Activated CD4-positive, alpha-beta T cell treated with anti-CD3 and anti-CD28 coated beads for 36 hours (primary cell): ENCODE results near the gene C1orf115. TPM values are rescaled to one million over a fixed set of nuclear protein-coding genes. Genes with fewer than 3 reads are reported as not detected.

Experiments
- ATAC-seq: fragments of 200-7000 bp; cut with Tn5 transposase; one replicate; pipeline ENCODE4 v1.10.0; 2021; ENCODE audit warnings: mild to moderate bottlenecking, moderate library complexity
- CTCF ChIA-PET: fragments of 350-600 bp; sonication (Branson Sonifier 250); formaldehyde crosslinking; loops from one replicate; lab custom pipeline; 2021; ENCODE audit warnings: antibody characterized with exemption; lab: Charles Lee
- POLR2A ChIA-PET: fragments of 350-600 bp; sonication (Branson Sonifier 250); formaldehyde crosslinking; loops from one replicate; lab custom pipeline; 2021; ENCODE audit warnings: antibody characterized with exemption, inconsistent platforms; lab: Charles Lee
- DNase-seq: peaks from one replicate; pipeline ENCODE4 v3.0.0-alpha.2; 2020
- H3K27ac Mint-ChIP-seq: one replicate; pipeline ENCODE4 v1.8.0; 2021; ENCODE audit warnings: mixed read lengths
- H3K27me3 Mint-ChIP-seq: one replicate; pipeline ENCODE4 v1.8.0; 2021; ENCODE audit warnings: mixed read lengths
- H3K36me3 Mint-ChIP-seq: one replicate; pipeline ENCODE4 v1.8.0; 2021; ENCODE audit warnings: low read depth, mixed read lengths
- H3K4me1 Mint-ChIP-seq: one replicate; pipeline ENCODE4 v1.8.0; 2021; ENCODE audit warnings: mixed read lengths
- H3K4me3 Mint-ChIP-seq: one replicate; pipeline ENCODE4 v1.8.0; 2021; ENCODE audit warnings: mild to moderate bottlenecking, moderate library complexity, mixed read lengths
- H3K9me3 Mint-ChIP-seq: one replicate; pipeline ENCODE4 v1.8.0; 2021; ENCODE audit warnings: low read depth, mixed read lengths
- intact Hi-C, 2 experiments: fragments of 100-400 bp; cut with DNase I in 1 of 2; cut with micrococcal nuclease in 1 of 2; formaldehyde crosslinking; loops; one replicate each; pipeline versions ENCODE4 v1.14.2 to v1.15.1; 2022 to 2024; cut with DNase I, micrococcal nuclease
- total RNA-seq, 2 experiments: library from RNA; stranded (reverse); gene quantifications; one replicate each; pipeline ENCODE4 v1.2.3, GENCODE V29; 2021

Gene C1orf115
- total RNA-seq, 2 experiments from 2014 or later = 0.63 to 0.78 TPM

- Mint-ChIP-seq H3K36me3 (no peaks in the 10 kb centered on the region), H3K9me3 (no peaks in the 10 kb centered on the region), H3K4me1 (no peaks in the 10 kb centered on the region), H3K27ac (no peak overlapping the region), H3K27me3 (peaks cover 9% of the 10 kb centered on the region), H3K4me3 (no peak overlapping the region)
- ATAC-seq (no peak), DNase-seq (no peak)
- CTCF ChIA-PET = interaction anchor here (0.6 kb wide), 1 partner anchor 1347 kb away, joined by 3 read pairs; no protein-coding TSS in a partner anchor
- intact Hi-C loops = no loop called here
- POLR2A ChIA-PET = interaction anchor here (0.6 kb wide), 1 partner anchor 399 kb away, joined by 3 read pairs; no protein-coding TSS in a partner anchor
These were observed 5.3 kb downstream of the C1orf115 start for GRCh38 chr1:220695426-220695825.

GRCh38 chr1:220696226-220696862 lies 6.2 kb downstream of the C1orf115 start:
- no peaks in the 10 kb centered on the region for H3K36me3 Mint-ChIP-seq
- H3K27me3 Mint-ChIP-seq = peaks cover 8% of the 10 kb centered on the region
- ChIA-PET CTCF (no interaction called here), POLR2A (interaction anchor here (0.6 kb wide), 1 partner anchor 400 kb away, joined by 3 read pairs; no protein-coding TSS in a partner anchor)
- H3K9me3 Mint-ChIP-seq = no peaks in the 10 kb centered on the region
- DNase-seq = no peak
- H3K4me1 Mint-ChIP-seq = no peaks in the 10 kb centered on the region
- no peak for ATAC-seq
- no peak overlapping the region for H3K27ac Mint-ChIP-seq
- H3K4me3 Mint-ChIP-seq = no peak overlapping the region
- intact Hi-C loops = no loop called here

- intact Hi-C loops = no loop called here
- Mint-ChIP-seq H3K27me3 (peaks cover 8% of the 10 kb centered on the region), H3K9me3 (no peaks in the 10 kb centered on the region), H3K36me3 (no peaks in the 10 kb centered on the region), H3K4me1 (no peaks in the 10 kb centered on the region), H3K27ac (no peak overlapping the region), H3K4me3 (no peak overlapping the region)
- ChIA-PET POLR2A (no interaction called here), CTCF (no interaction called here)
- ATAC-seq (no peak), DNase-seq (no peak)
These were observed 6.7 kb downstream of the C1orf115 start for GRCh38 chr1:220696863-220697231.

- no peaks in the 10 kb centered on the region for H3K36me3 Mint-ChIP-seq
- peaks cover 13% of the 10 kb centered on the region for H3K27me3 Mint-ChIP-seq
- ATAC-seq (no peak), DNase-seq (no peak)
- H3K9me3 Mint-ChIP-seq = no peaks in the 10 kb centered on the region
- intact Hi-C loops = no loop called here
- H3K27ac Mint-ChIP-seq = no peak overlapping the region
- no peaks in the 10 kb centered on the region for H3K4me1 Mint-ChIP-seq
- CTCF ChIA-PET = no interaction called here
- POLR2A ChIA-PET = no interaction called here
- H3K4me3 Mint-ChIP-seq = no peak overlapping the region
These were observed 7.2 kb downstream of the C1orf115 start for GRCh38 chr1:220697326-220697725.

- H3K27ac Mint-ChIP-seq = no peak overlapping the region
- POLR2A ChIA-PET = no interaction called here
- intact Hi-C loops = no loop called here
- ATAC-seq (no peak), DNase-seq (no peak)
- no peaks in the 10 kb centered on the region for H3K9me3 Mint-ChIP-seq
- CTCF ChIA-PET = interaction anchor here (0.7 kb wide), 1 partner anchor 62 kb away, joined by 3 read pairs; no protein-coding TSS in a partner anchor
- peaks cover 12% of the 10 kb centered on the region for H3K27me3 Mint-ChIP-seq
- no peaks in the 10 kb centered on the region for H3K36me3 Mint-ChIP-seq
- no peak overlapping the region for H3K4me3 Mint-ChIP-seq
- no peaks in the 10 kb centered on the region for H3K4me1 Mint-ChIP-seq
These were observed 8.4 kb downstream of the C1orf115 start for GRCh38 chr1:220698607-220699016.

GRCh38 chr1:220699044-220699443 lies 8.9 kb downstream of the C1orf115 start:
- ATAC-seq (no peak), DNase-seq (no peak)
- H3K4me3 Mint-ChIP-seq = no peak overlapping the region
- ChIA-PET CTCF (interaction anchor here (1.2 kb wide), 1 partner anchor 34 kb away, joined by 5 read pairs; no protein-coding TSS in a partner anchor), POLR2A (no interaction called here)
- H3K36me3 Mint-ChIP-seq = no peaks in the 10 kb centered on the region
- no peak overlapping the region for H3K27ac Mint-ChIP-seq
- peaks cover 12% of the 10 kb centered on the region for H3K27me3 Mint-ChIP-seq
- intact Hi-C loops = no loop called here
- H3K4me1 Mint-ChIP-seq = no peaks in the 10 kb centered on the region
- H3K9me3 Mint-ChIP-seq = no peaks in the 10 kb centered on the region

GRCh38 chr1:220700556-220701179 lies 10.5 kb downstream of the C1orf115 start:
- POLR2A ChIA-PET = no interaction called here
- H3K4me1 Mint-ChIP-seq = no peaks in the 10 kb centered on the region
- H3K36me3 Mint-ChIP-seq = no peaks in the 10 kb centered on the region
- no peak overlapping the region for H3K4me3 Mint-ChIP-seq
- peaks cover 16% of the 10 kb centered on the region for H3K27me3 Mint-ChIP-seq
- H3K27ac Mint-ChIP-seq = no peak overlapping the region
- ATAC-seq = no peak
- intact Hi-C loops = no loop called here
- CTCF ChIA-PET = interaction anchor here (0.9 to 1.3 kb wide), 2 partner anchors 33 to 84 kb away, joined by 3 to 4 read pairs; no protein-coding TSS in a partner anchor
- DNase-seq = no peak
- H3K9me3 Mint-ChIP-seq = no peaks in the 10 kb centered on the region

GRCh38 chr1:220701974-220702373 lies 11.8 kb downstream of the C1orf115 start:
- no peaks in the 10 kb centered on the region for H3K36me3 Mint-ChIP-seq
- no peak for ATAC-seq
- H3K27ac Mint-ChIP-seq = no peak overlapping the region
- peaks cover 16% of the 10 kb centered on the region for H3K27me3 Mint-ChIP-seq
- ChIA-PET POLR2A (no interaction called here), CTCF (interaction anchor here (1.3 kb wide), 1 partner anchor 31 kb away, joined by 4 read pairs; no protein-coding TSS in a partner anchor)
- H3K4me1 Mint-ChIP-seq = no peaks in the 10 kb centered on the region
- no peak overlapping the region for H3K4me3 Mint-ChIP-seq
- H3K9me3 Mint-ChIP-seq = no peaks in the 10 kb centered on the region
- intact Hi-C loops = no loop called here
- no peak for DNase-seq

GRCh38 chr1:220702733-220703270 lies 12.6 kb downstream of the C1orf115 start:
- intact Hi-C loops = no loop called here
- POLR2A ChIA-PET = no interaction called here
- Mint-ChIP-seq H3K27me3 (peaks cover 16% of the 10 kb centered on the region), H3K36me3 (no peaks in the 10 kb centered on the region), H3K27ac (no peak overlapping the region), H3K4me3 (no peak overlapping the region), H3K9me3 (no peaks in the 10 kb centered on the region), H3K4me1 (no peaks in the 10 kb centered on the region)
- CTCF ChIA-PET = no interaction called here
- ATAC-seq = no peak
- no peak for DNase-seq

- DNase-seq (no peak), ATAC-seq (no peak)
- ChIA-PET POLR2A (no interaction called here), CTCF (interaction anchor here (0.6 kb wide), 1 partner anchor 40 kb away, joined by 5 read pairs; no protein-coding TSS in a partner anchor)
- H3K27me3 Mint-ChIP-seq = peaks cover 16% of the 10 kb centered on the region
- H3K4me1 Mint-ChIP-seq = no peaks in the 10 kb centered on the region
- intact Hi-C loops = no loop called here
- H3K4me3 Mint-ChIP-seq = no peak overlapping the region
- no peaks in the 10 kb centered on the region for H3K9me3 Mint-ChIP-seq
- H3K36me3 Mint-ChIP-seq = no peaks in the 10 kb centered on the region
- no peak overlapping the region for H3K27ac Mint-ChIP-seq
These were observed 13.1 kb downstream of the C1orf115 start for GRCh38 chr1:220703305-220703704.

GRCh38 chr1:220705782-220706181 lies 15.6 kb downstream of the C1orf115 start:
- Mint-ChIP-seq H3K4me3 (no peak overlapping the region), H3K4me1 (no peaks in the 10 kb centered on the region), H3K27ac (no peak overlapping the region), H3K36me3 (no peaks in the 10 kb centered on the region), H3K9me3 (no peaks in the 10 kb centered on the region), H3K27me3 (peaks cover 16% of the 10 kb centered on the region)
- intact Hi-C loops = no loop called here
- ChIA-PET POLR2A (no interaction called here), CTCF (no interaction called here)
- ATAC-seq = no peak
- DNase-seq = no peak

- DNase-seq (no peak), ATAC-seq (no peak)
- H3K4me3 Mint-ChIP-seq = no peak overlapping the region
- no peaks in the 10 kb centered on the region for H3K4me1 Mint-ChIP-seq
- H3K36me3 Mint-ChIP-seq = no peaks in the 10 kb centered on the region
- peaks cover 14% of the 10 kb centered on the region for H3K27me3 Mint-ChIP-seq
- POLR2A ChIA-PET = no interaction called here
- CTCF ChIA-PET = no interaction called here
- no peak overlapping the region for H3K27ac Mint-ChIP-seq
- H3K9me3 Mint-ChIP-seq = no peaks in the 10 kb centered on the region
- intact Hi-C loops = no loop called here
These were observed 16.3 kb downstream of the C1orf115 start for GRCh38 chr1:220706480-220706879.
